Activated B cell treated with CpG ODN at 0.5 μM for 24 hours (primary cell): ENCODE data around the gene NDUFS2. TPM values are rescaled to one million over a fixed set of nuclear protein-coding genes. Genes with fewer than 3 reads are reported as not detected.
A peak's percentile ranks its signal among the peaks of the same experiment; 100 is the strongest.

Experiments
- ATAC-seq: fragments of 200-7000 bp; cut with Tn5 transposase; one replicate; pipeline ENCODE4 v1.10.0; 2021; ENCODE audit warnings: low read depth, mild to moderate bottlenecking, moderate library complexity
- CTCF ChIA-PET: fragments of 350-600 bp; sonication (Branson Sonifier 250); formaldehyde crosslinking; loops from one replicate; lab custom pipeline; 2021; ENCODE audit warnings: antibody characterized with exemption; lab: Charles Lee
- POLR2A ChIA-PET: fragments of 350-600 bp; sonication (Branson Sonifier 250); formaldehyde crosslinking; loops from one replicate; lab custom pipeline; 2021; ENCODE audit warnings: antibody characterized with exemption; lab: Charles Lee
- DNase-seq: peaks from one replicate; pipeline ENCODE4 v3.0.0; 2022
- H3K27ac Mint-ChIP-seq: one replicate; pipeline ENCODE4 v1.8.0; 2020; ENCODE audit warnings: mixed read lengths
- H3K27me3 Mint-ChIP-seq: one replicate; pipeline ENCODE4 v1.8.0; 2021; ENCODE audit warnings: mixed read lengths
- H3K36me3 Mint-ChIP-seq: one replicate; pipeline ENCODE4 v1.8.0; 2021; ENCODE audit warnings: low read depth, mixed read lengths
- H3K4me1 Mint-ChIP-seq: one replicate; pipeline ENCODE4 v1.8.0; 2021; ENCODE audit warnings: mixed read lengths
- H3K4me3 Mint-ChIP-seq: one replicate; pipeline ENCODE4 v1.8.0; 2020; ENCODE audit warnings: mild to moderate bottlenecking, mixed read lengths
- H3K9me3 Mint-ChIP-seq: one replicate; pipeline ENCODE4 v1.8.0; 2020; ENCODE audit warnings: mixed read lengths
- CTCF ChIP-seq: fragments of 200-600 bp; IDR thresholded peaks from one replicate; pipeline ENCODE4 v1.8.0; 2022; ENCODE audit warnings: antibody characterized with exemption, mild to moderate bottlenecking
- intact Hi-C: fragments of 100-400 bp; cut with micrococcal nuclease; formaldehyde crosslinking; loops from one replicate; pipeline ENCODE4 v1.15.1; 2024
- total RNA-seq: library from RNA; stranded (reverse); gene quantifications from 2 replicates; pipeline ENCODE4 v1.2.3, GENCODE V29; 2022

The NDUFS2 gene
- total RNA-seq, 1 donor from 2014 or later = 73.9 TPM

GRCh38 chr1:161259345-161259702 is 57.2 kb downstream of the NDUFS2 start:
- Mint-ChIP-seq H3K27ac (no peak overlapping the region), H3K27me3 (peaks cover 57% of the 10 kb centered on the region), H3K4me1 (peaks cover 30% of the 10 kb centered on the region), H3K9me3 (peaks cover 18% of the 10 kb centered on the region), H3K36me3 (peaks cover 8% of the 10 kb centered on the region), H3K4me3 (peak overlapping the region; percentile 73)
- no peak for TF ChIP-seq CTCF
- DNase-seq (no peak), ATAC-seq (no peak)
- POLR2A ChIA-PET = interaction anchor here (0.6 to 1.1 kb wide), 3 partner anchors 47 to 568 kb away, joined by 3 to 4 read pairs (median 3); no protein-coding TSS in a partner anchor
- intact Hi-C loops = no loop called here
- CTCF ChIA-PET = interaction anchor here (1.2 kb wide), 1 partner anchor 68 kb away, joined by 4 read pairs; no protein-coding TSS in a partner anchor

GRCh38 chr1:161259765-161260164 is 57.6 kb downstream of the NDUFS2 start:
- ATAC-seq = no peak
- TF ChIP-seq CTCF = no peak
- intact Hi-C loops = no loop called here
- Mint-ChIP-seq H3K4me3 (peak overlapping the region; percentile 73), H3K4me1 (peaks cover 30% of the 10 kb centered on the region), H3K36me3 (peaks cover 8% of the 10 kb centered on the region), H3K27ac (no peak overlapping the region), H3K27me3 (peaks cover 59% of the 10 kb centered on the region), H3K9me3 (peaks cover 18% of the 10 kb centered on the region)
- ChIA-PET CTCF (no interaction called here), POLR2A (interaction anchor here (0.7 kb wide), 1 partner anchor 568 kb away, joined by 3 read pairs; no protein-coding TSS in a partner anchor)
- no peak for DNase-seq

GRCh38 chr1:161260376-161261260 is 58.5 kb downstream of the NDUFS2 start:
- no peak overlapping the region for H3K4me3 Mint-ChIP-seq
- H3K27me3 Mint-ChIP-seq = peaks cover 59% of the 10 kb centered on the region
- DNase-seq = no peak
- POLR2A ChIA-PET = no interaction called here
- CTCF ChIA-PET = no interaction called here
- intact Hi-C loops = no loop called here
- peaks cover 8% of the 10 kb centered on the region for H3K36me3 Mint-ChIP-seq
- H3K4me1 Mint-ChIP-seq = peaks cover 30% of the 10 kb centered on the region
- H3K9me3 Mint-ChIP-seq = peaks cover 17% of the 10 kb centered on the region
- H3K27ac Mint-ChIP-seq = no peak overlapping the region
- no peak for ATAC-seq
- no peak for TF ChIP-seq CTCF

GRCh38 chr1:161261261-161262235 is 59.4 kb downstream of the NDUFS2 start:
- Mint-ChIP-seq H3K27ac (no peak overlapping the region), H3K27me3 (peaks cover 53% of the 10 kb centered on the region), H3K36me3 (peaks cover 8% of the 10 kb centered on the region), H3K4me1 (peaks cover 30% of the 10 kb centered on the region), H3K4me3 (no peak overlapping the region), H3K9me3 (peaks cover 11% of the 10 kb centered on the region)
- CTCF ChIA-PET = no interaction called here
- peak; percentile 57 for ATAC-seq
- intact Hi-C loops = no loop called here
- DNase-seq = peak; percentile 16
- POLR2A ChIA-PET = no interaction called here
- TF ChIP-seq CTCF = no peak

Other genes with a start within 250 kb of the NDUFS2 start
- gene ITLN2, start 247.6 kb upstream of the NDUFS2 start, total RNA-seq = not detected in 2 replicates
- 11.1 and 11.6 TPM in 2 replicates for gene F11R, start 181.2 kb upstream of the NDUFS2 start, total RNA-seq
- 69.8 and 70.2 TPM in 2 replicates for gene TSTD1, start 163.4 kb upstream of the NDUFS2 start, total RNA-seq
- 134 and 143 TPM in 2 replicates for gene USF1, start 156.4 kb upstream of the NDUFS2 start, total RNA-seq
- gene ARHGAP30, start 132.5 kb upstream of the NDUFS2 start, total RNA-seq = 154 and 158 TPM in 2 replicates
- not detected in 2 replicates for gene NECTIN4, start 112.8 kb upstream of the NDUFS2 start, total RNA-seq
- 2.9 and 3.6 TPM in 2 replicates for gene KLHDC9, start 104.0 kb upstream of the NDUFS2 start, total RNA-seq
- 43.8 and 67.9 TPM in 2 replicates for gene PFDN2, start 84.3 kb upstream of the NDUFS2 start, total RNA-seq
- 40.5 and 43.9 TPM in 2 replicates for gene NIT1, start 84.3 kb upstream of the NDUFS2 start, total RNA-seq
- 39.5 and 40.5 TPM in 2 replicates for gene DEDD, start 69.7 kb upstream of the NDUFS2 start, total RNA-seq
- 107 and 127 TPM in 2 replicates for gene UFC1, start 48.4 kb upstream of the NDUFS2 start, total RNA-seq
- 31.9 and 38.1 TPM in 2 replicates for gene USP21, start 42.9 kb upstream of the NDUFS2 start, total RNA-seq
- gene PPOX, start 35.9 kb upstream of the NDUFS2 start, total RNA-seq = 31.5 and 40.7 TPM in 2 replicates
- 40.7 and 41.7 TPM in 2 replicates for gene B4GALT3, start 24.9 kb upstream of the NDUFS2 start, total RNA-seq
- not detected in 2 replicates for gene ADAMTS4, start 3.3 kb upstream of the NDUFS2 start, total RNA-seq
- gene FCER1G, start 12.9 kb downstream of the NDUFS2 start, total RNA-seq = 0.60 and 0.69 TPM in 2 replicates
- not detected in 2 replicates for gene APOA2, start 21.3 kb downstream of the NDUFS2 start, total RNA-seq
- 11.7 and 12.4 TPM in 2 replicates for gene TOMM40L, start 23.7 kb downstream of the NDUFS2 start, total RNA-seq
- gene NR1I3, start 35.8 kb downstream of the NDUFS2 start, total RNA-seq = 0.15 TPM in 1 of 2 replicates, not detected in the other
- not detected in 2 replicates for gene PCP4L1, start 56.4 kb downstream of the NDUFS2 start, total RNA-seq
- gene MPZ, start 107.6 kb downstream of the NDUFS2 start, total RNA-seq = 5.8 and 6.6 TPM in 2 replicates
- gene SDHC, start 112.0 kb downstream of the NDUFS2 start, total RNA-seq = 160 and 179 TPM in 2 replicates
- gene CFAP126, start 165.5 kb downstream of the NDUFS2 start, total RNA-seq = not detected in 2 replicates